GM20431 (cell line): ENCODE data around the gene LZTR1.

Experiments
- in situ Hi-C: fragments of 300-500 bp; cut with MseI, MboI; formaldehyde crosslinking; loops from one replicate; pipeline ENCODE4 v1.15.0; 2020; ENCODE audit warnings: low sequenced_read_pairs; ENCODE audit not compliant: unreplicated experiment

LZTR1 gene

GRCh38 chr22:20948989-20949388 is 33.1 kb upstream of the LZTR1 start:
- in situ Hi-C loops, result no loop called here

GRCh38 chr22:20949698-20950183 is 32.4 kb upstream of the LZTR1 start:
- in situ Hi-C loops, result no loop called here

GRCh38 chr22:20951151-20951931 is 30.8 kb upstream of the LZTR1 start:
- in situ Hi-C loops, result no loop called here

DNA sequence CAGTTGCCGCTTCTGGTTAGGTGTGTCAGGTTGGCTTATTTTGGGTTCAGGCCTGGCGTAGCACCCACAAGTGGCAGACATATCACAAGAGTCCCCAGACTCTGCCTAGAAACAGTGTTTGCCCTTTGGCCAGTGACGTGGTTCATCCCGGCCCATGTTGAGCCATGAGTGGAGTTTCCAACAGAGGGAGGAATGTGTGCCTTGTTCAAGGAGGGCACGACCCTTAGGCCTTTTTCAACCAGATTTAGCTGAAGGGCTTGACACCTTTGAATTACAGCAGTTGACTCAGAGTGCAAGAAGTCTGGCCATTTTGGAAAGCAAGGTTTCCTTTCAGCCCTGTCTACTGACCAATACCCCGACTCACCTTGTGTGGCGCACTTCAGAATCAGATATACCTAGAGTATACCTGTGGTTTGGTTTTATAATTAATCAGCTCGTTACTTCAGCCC is 30.1 kb upstream of the LZTR1 start:
- in situ Hi-C loops, result no loop called here

GRCh38 chr22:20952544-20953341 is 29.4 kb upstream of the LZTR1 start:
- in situ Hi-C loops, result no loop called here

- in situ Hi-C loops, result no loop called here
Measured at GRCh38 chr22:20953342-20953608, 28.8 kb upstream of the LZTR1 start.

DNA sequence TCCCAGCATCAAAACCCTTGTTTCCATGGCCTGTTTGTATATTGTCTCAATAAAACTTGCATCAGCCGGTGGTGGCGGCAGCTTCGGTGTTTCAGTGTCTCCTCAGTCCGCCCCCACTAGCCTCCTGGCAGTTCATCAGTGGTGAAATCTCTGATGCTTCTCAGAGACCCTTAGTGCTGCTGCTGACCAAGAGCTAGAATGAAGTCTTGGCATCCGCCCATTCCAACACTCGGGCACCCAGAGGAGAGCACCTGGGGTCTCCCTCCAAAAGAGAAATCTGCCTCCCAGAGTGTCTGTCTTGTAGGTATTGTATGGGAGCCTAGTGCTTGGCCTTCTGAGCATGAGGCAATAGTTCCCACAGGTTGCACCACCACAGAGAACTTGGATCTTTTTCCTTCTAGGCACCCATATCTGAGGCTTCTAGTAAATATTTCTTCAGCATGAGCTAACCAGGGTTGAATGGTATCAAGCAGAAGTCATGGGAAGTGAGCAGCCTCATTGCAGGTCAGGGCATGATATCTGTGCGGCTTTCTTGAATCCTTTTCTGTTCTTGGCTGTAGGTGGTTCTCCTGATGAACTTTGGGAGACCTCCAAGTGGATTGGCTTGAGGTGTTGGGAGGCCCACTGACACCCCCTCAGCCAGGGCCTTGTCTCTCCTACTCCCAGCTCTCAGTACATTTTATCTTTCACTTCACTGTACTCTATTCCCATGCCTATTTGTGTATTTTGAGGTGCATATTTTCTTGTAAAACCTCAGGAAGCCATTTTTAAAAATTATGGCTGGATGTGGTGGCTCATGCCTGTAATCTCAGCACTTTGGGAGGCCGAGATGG is 28.2 kb upstream of the LZTR1 start:
- in situ Hi-C loops, result no loop called here

DNA sequence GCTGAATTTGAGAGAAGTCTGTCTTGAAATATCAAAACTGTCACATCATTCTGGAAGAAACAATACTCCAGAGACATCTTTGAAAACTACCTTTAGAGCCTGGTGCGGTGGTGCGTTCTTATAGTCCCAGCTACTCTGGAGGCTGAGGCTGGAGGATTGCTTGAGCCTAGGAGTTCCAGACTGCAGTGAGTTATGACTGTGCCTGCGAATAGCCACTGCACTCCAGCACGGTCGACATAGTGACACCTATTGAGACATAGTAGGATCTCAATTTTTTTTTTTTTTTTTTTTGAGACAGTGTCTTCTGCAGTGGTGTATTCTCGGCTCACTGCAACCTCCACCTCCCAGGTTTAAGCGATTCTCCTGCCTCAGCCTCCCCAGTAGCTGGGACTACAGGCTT is 26.5 kb upstream of the LZTR1 start:
- in situ Hi-C loops, result no loop called here

- in situ Hi-C loops, result no loop called here
Measured at GRCh38 chr22:20956258-20957101, 25.6 kb upstream of the LZTR1 start.

GRCh38 chr22:20957102-20957682 is 24.9 kb upstream of the LZTR1 start:
- in situ Hi-C loops, result no loop called here

DNA sequence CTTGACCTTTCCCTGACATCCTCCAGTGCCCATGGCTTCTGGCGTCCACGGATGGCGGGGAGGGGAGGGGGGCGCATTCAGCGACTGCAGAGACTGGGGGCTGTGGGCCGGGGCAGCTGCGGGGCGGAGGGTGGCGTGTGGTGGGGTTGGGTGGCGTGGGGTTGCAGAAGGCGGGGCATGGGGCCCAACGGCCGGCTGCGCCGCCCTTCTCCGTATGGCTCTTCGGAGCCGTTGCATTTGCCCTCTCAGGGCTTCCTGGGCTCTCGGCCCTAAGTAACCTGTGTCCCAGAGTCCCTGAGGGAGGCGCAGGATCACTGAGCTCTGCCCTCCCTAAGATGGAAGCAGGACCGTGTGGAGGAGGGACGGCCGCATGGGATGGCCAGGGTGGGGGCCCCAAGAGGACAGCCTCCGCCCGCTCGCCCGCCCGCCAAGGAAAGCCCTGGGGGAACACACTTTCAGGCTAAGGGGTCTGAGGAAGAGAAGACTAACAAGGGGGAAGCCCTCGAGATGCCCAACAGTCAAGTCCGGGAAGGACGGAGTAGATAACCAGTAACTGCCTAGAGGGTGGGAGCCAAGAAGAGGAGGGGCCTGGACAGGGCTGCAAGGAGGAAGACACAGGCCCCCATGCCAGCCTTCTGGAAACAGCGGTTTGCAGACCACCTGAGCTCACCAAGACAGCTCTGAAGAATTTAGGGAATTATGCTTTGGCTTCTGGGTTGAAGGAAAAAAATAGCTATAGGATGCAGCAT is 24.2 kb upstream of the LZTR1 start:
- in situ Hi-C loops, result no loop called here

DNA sequence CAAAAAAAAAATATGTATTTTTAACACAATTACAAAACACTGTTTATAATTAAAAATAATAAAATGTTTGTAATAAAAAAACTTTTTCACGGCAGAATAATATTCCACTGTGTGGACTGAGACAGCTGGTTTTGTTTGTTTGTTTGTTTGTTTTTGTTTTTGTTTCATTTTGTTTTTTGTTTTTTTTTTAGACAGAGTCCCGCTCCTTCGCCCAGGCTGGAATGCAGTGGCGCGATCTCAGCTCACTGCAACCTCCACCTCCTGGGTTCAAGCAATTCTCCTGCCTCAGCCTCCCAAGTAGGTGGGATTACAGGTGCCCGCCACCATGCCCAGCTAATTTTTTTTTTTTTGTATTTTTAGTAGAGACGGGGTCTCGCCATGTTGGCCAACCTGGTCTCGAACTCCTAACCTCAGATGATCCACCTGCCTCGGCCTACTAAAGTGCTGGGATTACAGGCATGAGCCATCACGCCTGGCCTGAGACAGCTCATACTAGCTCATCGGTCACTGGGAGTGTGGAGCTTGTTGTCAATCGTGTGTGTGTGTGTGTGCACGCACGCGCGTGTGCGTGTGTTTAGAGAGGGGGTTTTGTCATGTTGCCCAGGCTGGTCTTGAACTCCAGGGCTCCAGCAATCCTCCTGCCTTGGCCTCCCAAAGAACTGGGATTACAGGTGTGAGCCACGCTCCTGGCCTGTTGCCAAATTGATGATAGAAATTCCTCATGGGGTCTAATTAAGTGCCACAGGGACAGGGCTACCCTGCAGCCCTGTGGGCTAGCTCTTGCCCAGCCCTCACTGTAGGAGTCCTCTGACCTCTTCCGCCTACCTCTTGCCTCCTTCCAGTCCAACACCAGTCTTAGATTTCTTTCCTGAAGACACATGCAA is 22.3 kb upstream of the LZTR1 start:
- in situ Hi-C loops, result no loop called here

- in situ Hi-C loops, result no loop called here
Measured at GRCh38 chr22:20960609-20961008, 21.5 kb upstream of the LZTR1 start.

DNA sequence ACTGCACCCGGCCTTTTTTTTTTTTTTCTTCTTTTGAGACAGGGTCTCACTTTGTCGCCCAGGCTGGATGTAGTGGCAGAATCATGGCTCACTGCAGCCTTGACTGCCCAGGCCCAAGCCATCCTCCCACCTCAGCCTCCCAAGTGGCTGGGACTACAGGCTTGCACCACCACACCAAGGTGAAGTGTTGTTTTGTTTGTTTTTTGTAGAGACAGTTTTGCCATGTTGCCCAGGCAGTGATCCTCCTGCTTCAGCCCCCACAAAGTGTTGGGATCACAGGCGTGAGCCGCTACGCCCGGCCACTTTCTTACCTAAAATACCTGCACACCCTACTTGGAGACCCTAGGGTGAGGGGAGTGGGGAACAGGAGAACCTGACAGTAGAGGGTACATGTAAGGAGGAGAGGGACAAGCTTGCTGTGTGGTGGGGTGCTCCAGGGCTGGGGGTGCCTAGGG is 19.6 kb upstream of the LZTR1 start:
- in situ Hi-C loops, result no loop called here

DNA sequence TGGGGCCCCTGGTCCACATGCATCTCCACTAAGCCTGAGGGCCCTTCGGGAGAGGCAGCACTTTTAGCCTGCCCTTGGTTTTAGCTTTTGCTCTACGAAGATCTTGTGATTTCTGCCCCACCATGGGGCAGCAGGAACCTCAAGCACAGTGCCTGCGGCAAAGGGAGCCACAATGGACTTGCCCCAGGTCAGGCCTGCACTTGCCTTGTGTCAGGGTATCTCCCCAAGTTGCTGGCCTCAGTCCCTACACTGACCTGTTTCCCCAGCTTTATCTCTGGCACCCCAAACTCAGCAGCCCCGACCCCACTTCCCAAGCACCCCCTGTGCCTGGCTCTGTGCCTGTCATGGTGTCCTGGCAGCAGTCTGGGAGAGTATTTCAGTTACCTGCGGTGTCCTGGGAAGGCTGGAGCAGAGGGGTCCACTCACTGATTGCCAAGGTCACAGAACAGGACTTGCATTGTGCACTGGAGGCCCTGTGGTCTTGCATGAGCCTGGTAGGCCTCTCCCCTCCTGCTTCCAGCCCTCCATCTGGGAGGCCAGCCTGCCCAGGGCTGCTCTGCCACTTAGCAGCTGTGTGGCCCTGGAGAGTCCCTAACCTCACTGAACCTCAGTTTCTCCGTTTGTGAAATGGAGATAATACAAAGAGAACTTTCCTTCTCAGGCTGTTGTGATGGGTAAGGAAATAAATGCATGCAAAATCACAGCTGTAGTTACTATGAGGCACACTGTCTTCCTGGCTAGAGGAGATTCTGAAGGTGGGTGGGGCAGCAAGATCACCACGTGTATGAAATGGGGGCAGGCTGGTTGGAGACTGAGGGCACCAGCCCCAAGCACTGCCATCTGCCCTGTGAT is 18.7 kb upstream of the LZTR1 start:
- in situ Hi-C loops, result no loop called here

GRCh38 chr22:20964090-20964798 is 17.9 kb upstream of the LZTR1 start:
- in situ Hi-C loops, result no loop called here
